MV-4-11 (cell line): ENCODE results near the gene MSH3.
A peak's percentile ranks its signal among the peaks of the same experiment; 100 is the strongest.

ENCODE experiments used
- DNase-seq: peaks from one replicate; lab custom pipeline; 2025; lab: John Stamatoyannopoulos, UW

MSH3 gene

GRCh38 chr5:80654391-80655230 is at the start of gene MSH3, which contains the start of gene DHFR:
Gene MSH3, plus strand, starts transcription at chr5:80654652. Its CDS starts 76 bp downstream, at chr5:80654728.
Gene DHFR, minus strand, starts transcription at chr5:80654983. Its CDS starts 494 bp downstream, at chr5:80654489.
- peak; percentile 95 for DNase-seq

- no peak for DNase-seq
Observed at GRCh38 chr5:80607343-80607742, 47.1 kb upstream of the MSH3 start.

GRCh38 chr5:80607832-80608231 is 46.6 kb upstream of the MSH3 start:
- DNase-seq: no peak

GRCh38 chr5:80608731-80609130 is 45.7 kb upstream of the MSH3 start:
- peak; percentile 72 for DNase-seq

- DNase-seq: no peak
Observed at GRCh38 chr5:80609692-80610091, 44.8 kb upstream of the MSH3 start.

- DNase-seq: no peak
Observed at GRCh38 chr5:80615266-80615914, 39.1 kb upstream of the MSH3 start.

GRCh38 chr5:80618438-80618837 is 36.0 kb upstream of the MSH3 start:
- no peak for DNase-seq

- no peak for DNase-seq
Observed at GRCh38 chr5:80619086-80619485, 35.4 kb upstream of the MSH3 start.

GRCh38 chr5:80620211-80620610 is 34.2 kb upstream of the MSH3 start:
- DNase-seq: peak; percentile 94

GRCh38 chr5:80622756-80623155 is 31.7 kb upstream of the MSH3 start:
- no peak for DNase-seq

GRCh38 chr5:80623999-80624398 is 30.5 kb upstream of the MSH3 start:
- peak; percentile 38 for DNase-seq

- DNase-seq: no peak
Observed at GRCh38 chr5:80625230-80625629, 29.2 kb upstream of the MSH3 start.

GRCh38 chr5:80629281-80629680 is 25.2 kb upstream of the MSH3 start:
- DNase-seq: no peak

GRCh38 chr5:80631278-80632259 is 22.9 kb upstream of the MSH3 start:
- DNase-seq: no peak

GRCh38 chr5:80632700-80633099 is 21.8 kb upstream of the MSH3 start:
- no peak for DNase-seq

- no peak for DNase-seq
Observed at GRCh38 chr5:80634193-80634592, 20.3 kb upstream of the MSH3 start.

GRCh38 chr5:80641353-80641752 is 13.1 kb upstream of the MSH3 start:
- DNase-seq: no peak

- DNase-seq: no peak
Observed at GRCh38 chr5:80644900-80645299, 9.6 kb upstream of the MSH3 start.

GRCh38 chr5:80646926-80647325 is 7.5 kb upstream of the MSH3 start:
- no peak for DNase-seq

GRCh38 chr5:80653502-80653901 is 950 bp upstream of the MSH3 start:
- no peak for DNase-seq

GRCh38 chr5:80654054-80654390 is 430 bp upstream of the MSH3 start:
- DNase-seq: peak; percentile 49

GRCh38 chr5:80655231-80655774 is 851 bp downstream of the MSH3 start:
- DNase-seq: no peak
